Renal cortex interstitium (tissue), 15 donors: Measurements from ENCODE around the gene BTK. TPM values are rescaled to one million over a fixed set of nuclear protein-coding genes. Genes with fewer than 3 reads are reported as not detected.

Experiments used
- DNase-seq, 11 donors: peaks; one replicate each; pipeline ENCODE4 v3.0.0-alpha.2; 2013; ENCODE audit warnings: low read depth in 9 of 11, low spot score in 4 of 11; ENCODE audit errors: extremely low read depth in 1 of 11
- long read RNA-seq, 16 experiments: transcript quantifications; one replicate each; lab custom pipeline, GENCODE V29; 2026
- polyA plus RNA-seq, 3 donors: library from polyadenylated mRNA; unstranded; fragments of 120-200 nt; gene quantifications; one replicate each; pipeline ENCODE4 v1.2.1, GENCODE V29; 2013; ENCODE audit not compliant: insufficient read length in 3 of 3

Gene BTK
- 1 to 10 TPM; 2.5 to 4.0 (median 3.0) TPM for polyA plus RNA-seq
- long read RNA-seq, donor 1: 0 reads
- long read RNA-seq, donor 2: 0 reads
- long read RNA-seq, donor 3: 0 reads
- long read RNA-seq, donor 4: 0 reads
- long read RNA-seq, donor 5, partial matches to known transcripts: 0 of 1 reads
- long read RNA-seq, donor 5, other reads (novel, unspliced or antisense): 0 of 1 reads
- long read RNA-seq, donor 6: 0 reads
- long read RNA-seq, donor 7: 0 reads
- long read RNA-seq, donor 8, partial matches to known transcripts: 11 of 11 reads
- long read RNA-seq, donor 8, other reads (novel, unspliced or antisense): 0 of 11 reads
- long read RNA-seq, donor 9: 0 reads
- long read RNA-seq, donor 10: 0 reads
- long read RNA-seq, donor 11: 0 reads
- long read RNA-seq, donor 12: 0 reads
- long read RNA-seq, donor 13: 0 reads
- long read RNA-seq, donor 14, partial matches to known transcripts: 112 of 112 reads
- long read RNA-seq, donor 14, other reads (novel, unspliced or antisense): 0 of 112 reads
- long read RNA-seq, donor 15: 0 reads
- long read RNA-seq, donor 16: 0 reads

GRCh38 chrX:101385795-101386541 lies at the start of gene BTK:
TSS of gene BTK (minus strand) at chrX:101386191. CDS start at chrX:101375284, 10,907 bp downstream.
- no peak for DNase-seq

- DNase-seq: no peak
These were observed 44.6 kb upstream of the BTK start for GRCh38 chrX:101430457-101431078.

GRCh38 chrX:101429934-101430333 lies 43.9 kb upstream of the BTK start:
- no peak for DNase-seq

GRCh38 chrX:101427954-101428353 lies 42.0 kb upstream of the BTK start:
- DNase-seq: no peak

- no peak for DNase-seq
These were observed 33.5 kb upstream of the BTK start for GRCh38 chrX:101419489-101419888.

GRCh38 chrX:101417981-101418841 lies 32.2 kb upstream of the BTK start:
- DNase-seq: peak in 3 of 11 donors; percentile 41 to 43 (median 41)

- no peak for DNase-seq
These were observed 31.2 kb upstream of the BTK start for GRCh38 chrX:101417190-101417589.

GRCh38 chrX:101416691-101417090 lies 30.7 kb upstream of the BTK start:
- no peak for DNase-seq

- DNase-seq: peak in 8 of 11 donors; percentile 34 to 73 (median 54)
These were observed 29.5 kb upstream of the BTK start for GRCh38 chrX:101415180-101416145.

- no peak for DNase-seq
These were observed 26.0 kb upstream of the BTK start for GRCh38 chrX:101411984-101412383.

GRCh38 chrX:101410461-101410860 lies 24.5 kb upstream of the BTK start:
- no peak for DNase-seq

- DNase-seq: peak in 1 of 11 donors; percentile 14
These were observed 23.1 kb upstream of the BTK start for GRCh38 chrX:101409043-101409442.

- no peak for DNase-seq
These were observed 22.5 kb upstream of the BTK start for GRCh38 chrX:101408532-101408841.

GRCh38 chrX:101407748-101408531 lies 21.9 kb upstream of the BTK start, which contains the start of the genes GLA and HNRNPH2:
TSS of gene GLA (minus strand) at chrX:101407925. CDS start at chrX:101407903, 22 bp downstream.
TSS of gene HNRNPH2 (plus strand) at chrX:101408222. CDS start at chrX:101411989, 3,767 bp downstream.
- peak; percentile 86 to 96 (median 94) for DNase-seq

- DNase-seq: no peak
These were observed 21.3 kb upstream of the BTK start for GRCh38 chrX:101407167-101407747.

GRCh38 chrX:101399825-101400224 lies 13.8 kb upstream of the BTK start:
- no peak for DNase-seq
